GM12878 (cell line): Measurements from ENCODE around the gene ATP8A1. TPM values are rescaled to one million over a fixed set of nuclear protein-coding genes. Genes with fewer than 3 reads are reported as not detected.

Experiments
- ATAC-seq: fragments of 200-7000 bp; cut with Tn5 transposase; 3 replicates; pipeline ENCODE4 v1.9.1; 2020; ENCODE audit warnings: mild to moderate bottlenecking, moderate library complexity
- BruUV-seq: library from RNA; stranded (reverse); fragments of 400-500 nt; replicated peaks from 2 replicates; lab custom pipeline; 2021; lab: Mats Ljungman, UMichigan
- CTCF ChIA-PET: fragments of 300-600 bp; sonication (Branson Sonifier 250); formaldehyde crosslinking; extraction: SDS; loops from one replicate; lab custom pipeline; 2021; ENCODE audit warnings: inconsistent platforms; lab: Yijun Ruan, JAX
- POLR2A ChIA-PET: fragments of 350-600 bp; formaldehyde crosslinking; extraction: SDS; loops from one replicate; lab custom pipeline; 2021; ENCODE audit warnings: inconsistent platforms; lab: Charles Lee
- RAD21 ChIA-PET: fragments of 300-600 bp; sonication (Branson Sonifier 250); formaldehyde crosslinking; loops from one replicate; lab custom pipeline; 2023; ENCODE audit warnings: antibody characterized with exemption; ENCODE audit not compliant: unreplicated experiment; lab: Charles Lee
- SMC1A ChIA-PET: fragments of 300-600 bp; sonication (Branson Sonifier 250); formaldehyde crosslinking; loops from one replicate; lab custom pipeline; 2023; ENCODE audit not compliant: unreplicated experiment, uncharacterized antibody; lab: Charles Lee
- DNase-seq: peaks from one replicate; pipeline ENCODE4 v3.0.0-alpha.2; 2011; ENCODE audit warnings: low read depth, low spot score
- FAIRE-seq: peaks from 3 replicates; lab custom pipeline; 2011; peaks lifted over from hg19 to GRCh38; lab: Jason Lieb, UNC
- H2AFZ ChIP-seq: 2 replicates; pipeline ENCODE4 v1.6.0; 2011; ENCODE audit warnings: low read depth, low read length, control low read depth; ENCODE audit not compliant: control insufficient read depth
- H3K27ac ChIP-seq: 2 replicates; pipeline ENCODE4 v1.5.1; 2011; ENCODE audit warnings: control low read depth; ENCODE audit not compliant: control insufficient read depth, insufficient read depth
- H3K27me3 ChIP-seq, 2 experiments: replicated peaks in 1 of 2; 2 replicates each; pipeline versions ENCODE4 v1.6.0 to v1.6.1; 2011; ENCODE audit warnings: low read length in 1 of 2; ENCODE audit not compliant: control insufficient read depth in 2 of 2, insufficient read depth in 2 of 2
- H3K36me3 ChIP-seq, 2 experiments: 2 replicates each; pipeline ENCODE4 v1.5.1; 2011; ENCODE audit warnings: low read length in 1 of 2; ENCODE audit not compliant: control insufficient read depth in 2 of 2, insufficient read depth in 2 of 2
- H3K4me1 ChIP-seq: 2 replicates; pipeline ENCODE4 v1.6.1; 2011; ENCODE audit warnings: mild to moderate bottlenecking, low read length, moderate library complexity, mixed read lengths; ENCODE audit not compliant: control insufficient read depth, insufficient read depth
- H3K4me2 ChIP-seq: 2 replicates; pipeline ENCODE4 v1.6.0; 2011; ENCODE audit warnings: control low read depth; ENCODE audit not compliant: control insufficient read depth, insufficient read depth
- H3K4me3 ChIP-seq: fragments of 200-600 bp; sonication (generic); 2 replicates; pipeline ENCODE4 v1.5.1; 2016
- H3K79me2 ChIP-seq: 2 replicates; pipeline ENCODE4 v1.6.0; 2011; ENCODE audit warnings: low read length; ENCODE audit not compliant: control insufficient read depth, insufficient read depth
- H3K9ac ChIP-seq: 2 replicates; pipeline ENCODE4 v1.8.0; 2011; ENCODE audit warnings: low read length, control low read depth, mixed read lengths; ENCODE audit not compliant: control insufficient read depth, insufficient read depth
- H3K9me3 ChIP-seq: replicated peaks from 3 replicates; pipeline ENCODE4 v1.5.1; 2011; ENCODE audit warnings: mild to moderate bottlenecking, low read length; ENCODE audit not compliant: control insufficient read depth, insufficient read depth
- H4K20me1 ChIP-seq: 2 replicates; pipeline ENCODE4 v1.6.0; 2011; ENCODE audit not compliant: control insufficient read depth, insufficient read depth
- ATF2 ChIP-seq: IDR thresholded peaks from 2 replicates; pipeline ENCODE4 v1.6.1; 2012; ENCODE audit warnings: low read length, inconsistent platforms
- CUX1 ChIP-seq: IDR thresholded peaks from 2 replicates; pipeline ENCODE4 v1.6.1; 2012; ENCODE audit warnings: improper control_type of control experiment, low read depth, low read length; ENCODE audit not compliant: insufficient replicate concordance
- EP300 ChIP-seq, 2 experiments: fragments of 150-350 bp in 1 of 2; IDR thresholded peaks; 2 replicates each; pipeline ENCODE4 v1.6.1; 2011 to 2012; ENCODE audit warnings: low read depth in 2 of 2, low read length in 2 of 2, borderline replicate concordance in 1 of 2, improper control_type of control experiment in 1 of 2, inconsistent platforms in 1 of 2; ENCODE audit not compliant: control insufficient read depth in 1 of 2
- FOS ChIP-seq: IDR thresholded peaks from 3 replicates; pipeline ENCODE4 v1.6.1; 2011; ENCODE audit warnings: borderline replicate concordance; ENCODE audit not compliant: insufficient read length; ENCODE audit errors: extremely low read depth
- FOXM1 ChIP-seq: IDR thresholded peaks from 2 replicates; pipeline ENCODE4 v1.6.1; 2012; ENCODE audit warnings: low read depth, mild to moderate bottlenecking, inconsistent platforms, low read length, moderate library complexity
- HDGF ChIP-seq: fragments of 450-650 bp; IDR thresholded peaks from 2 replicates; pipeline ENCODE4 v1.6.1; 2016; ENCODE audit warnings: antibody characterized with exemption
- JUND ChIP-seq: IDR thresholded peaks from 2 replicates; pipeline ENCODE4 v1.6.1; 2012; ENCODE audit warnings: low read depth, mild to moderate bottlenecking, low read length, improper control_type of control experiment, moderate library complexity
- MEF2B ChIP-seq: fragments of 450-650 bp; IDR thresholded peaks from 2 replicates; pipeline ENCODE4 v1.6.1; 2018; ENCODE audit warnings: mild to moderate bottlenecking, moderate library complexity; ENCODE audit not compliant: partially characterized antibody, poor library complexity, severe bottlenecking
- MTA2 ChIP-seq: fragments of 450-650 bp; IDR thresholded peaks from 2 replicates; pipeline ENCODE4 v1.6.1; 2016; ENCODE audit warnings: low read depth, mild to moderate bottlenecking, moderate library complexity
- SMARCA5 ChIP-seq: fragments of 450-650 bp; IDR thresholded peaks from 2 replicates; pipeline ENCODE4 v1.6.1; 2017; ENCODE audit warnings: mild to moderate bottlenecking
- TCF7 ChIP-seq: IDR thresholded peaks from 2 replicates; pipeline ENCODE4 v1.6.1; 2014; ENCODE audit warnings: antibody characterized with exemption, borderline replicate concordance
- ZNF592 ChIP-seq: fragments of 450-650 bp; IDR thresholded peaks from 2 replicates; pipeline ENCODE4 v1.6.1; 2017; ENCODE audit warnings: mild to moderate bottlenecking, moderate library complexity
- WGBS: methylation state at CpG from one replicate; pipeline ENCODE4 v1.1.6; 2016; ENCODE audit warnings: low lambda C conversion rate; ENCODE audit not compliant: insufficient replicate concordance, insufficient coverage; ENCODE audit errors: missing lambda C conversion rate; 5-methylcytosine and 5-hydroxymethylcytosine counted together
- in situ Hi-C: fragments of 300-500 bp; cut with MboI; formaldehyde crosslinking; loops from 9 replicates; pipeline ENCODE4 v1.14.3; 2018; ENCODE audit warnings: mixed read lengths
- intact Hi-C: fragments of 100-400 bp; cut with micrococcal nuclease; formaldehyde crosslinking; loops from one replicate; pipeline ENCODE4 v1.14.2; 2022; ENCODE audit not compliant: unreplicated experiment
- polyA plus RNA-seq, 11 experiments: library from polyadenylated mRNA; depleted of rRNA in 4 of 11; unstranded in 6 of 11; stranded (reverse) in 5 of 11; fragments of >200 nt; fragmentation: Nextera tagmentation in 4 of 11; fragmentation: Illumina TruSeq in 1 of 11; extraction: Ambion mirVana in 4 of 11; extraction: Trizol in 1 of 11; gene quantifications; 1 replicate in 1 of 11; 2 replicates in 10 of 11; pipeline versions ENCODE4 v1.2.1 to v1.2.3, GENCODE V29; 2011 to 2016; ENCODE audit warnings: inconsistent platforms in 2 of 11, missing spikeins in 2 of 11, low read depth in 1 of 11
- total RNA-seq, 4 experiments: library from RNA; depleted of rRNA in 3 of 4; stranded (reverse); fragments of >200 nt in 3 of 4; fragmentation: Illumina TruSeq in 1 of 4; extraction: Trizol in 1 of 4; gene quantifications; 2 replicates each; pipeline versions ENCODE4 v1.2.1 to v1.2.3, GENCODE V29; 2013 to 2021

ATP8A1 gene
- total and polyA plus RNA-seq, 10 of the 15 experiments (the other 5 are each of a cell fraction or from before 2014, with no cell fraction given): 9.0 to 116 (median 37.3) TPM

GRCh38 chr4:42641656-42642055 lies 15.2 kb downstream of the ATP8A1 start:
- H3K4me3 ChIP-seq: peak overlapping the region; percentile 33
- ChIA-PET RAD21 (interaction anchor here (0.8 to 16.5 kb wide), 6 partner anchors 8 to 73 kb away, joined by 3 to 252 read pairs (median 12); partner anchors contain the start of gene ATP8A1), CTCF (interaction anchor here (1.5 to 10.0 kb wide), 4 partner anchors 9 to 16 kb away, joined by 4 to 113 read pairs (median 7); partner anchors contain the start of gene ATP8A1), POLR2A (interaction anchor here (0.6 to 13.1 kb wide), 5 partner anchors 10 to 105 kb away, joined by 3 to 254 read pairs (median 8); partner anchors contain the start of gene ATP8A1), SMC1A (interaction anchor here (0.8 to 20.0 kb wide), 11 partner anchors 9 to 153 kb away, joined by 3 to 478 read pairs (median 5); partner anchors contain the start of gene ATP8A1)
- peaks cover 96% of the 10 kb centered on the region for H3K79me2 ChIP-seq
- H3K27ac ChIP-seq: peak overlapping the region; percentile 98
- no TSS peak for BruUV-seq
- DNase-seq (no peak), ATAC-seq (peak; percentile 13; the same call in 2 of the 3 replicates), FAIRE-seq (no peak)
- in situ Hi-C loops (loop anchor here (25.0 kb wide), 1 partner anchor 1979 kb away; no protein-coding TSS in a partner anchor), intact Hi-C loops (no loop called here)
- H3K27me3 ChIP-seq: no peaks in the 10 kb centered on the region
- peaks cover 79% of the 10 kb centered on the region for H3K4me1 ChIP-seq
- H2AFZ ChIP-seq: no peak overlapping the region
- WGBS: 0% methylated on average over 1 of the region's 1 CpG
- peaks cover 2% of the 10 kb centered on the region; the same call in 1 of the 3 replicates for H3K9me3 ChIP-seq
- peak overlapping the region; percentile 75 for H3K4me2 ChIP-seq
- peak overlapping the region; percentile 32; the same call in 1 of the 2 replicates for H3K9ac ChIP-seq
- H3K36me3 ChIP-seq: peaks cover 0 to 6% of the 10 kb centered on the region in 2 experiments; a peak in 1 of 4 replicates
- H4K20me1 ChIP-seq: no peaks in the 10 kb centered on the region
- TF ChIP-seq TCF7 (no peak), SMARCA5 (no peak), ZNF592 (no peak), CUX1 (no peak), EP300 (IDR thresholded peaks at IDR 0.05; ENCODE audit: borderline replicate concordance in 1 of 2, control insufficient read depth in 1 of 2, low read depth in 2 of 2, low read length in 2 of 2) (peak in 1 of 2 experiments; percentile 48; a peak in 1 of 4 replicates), FOXM1 (no peak), MEF2B (no peak), JUND (0 out of 2 replicates have a peak, but pooled peaks have one; percentile 35), ATF2 (0 out of 2 replicates have a peak, but pooled peaks have one; percentile 25), MTA2 (peak; percentile 58; the same call in 1 of the 2 replicates), HDGF (no peak), FOS (no peak)
